K562 (cell line): Measurements from ENCODE around the gene CD2. TPM values are rescaled to one million over a fixed set of nuclear protein-coding genes. Genes with fewer than 3 reads are reported as not detected.

Experiments used
- ATAC-seq: fragments of 200-7000 bp; cut with Tn5 transposase; 3 replicates; pipeline ENCODE4 v1.9.1; 2020; ENCODE audit warnings: moderate library complexity
- BruUV-seq: library from RNA; stranded (reverse); fragments of 400-500 nt; replicated peaks from 2 replicates; lab custom pipeline; 2021; lab: Mats Ljungman, UMichigan
- CTCF ChIA-PET: fragments of 300-600 bp; formaldehyde crosslinking; extraction: SDS; loops from one replicate; lab custom pipeline; 2021; ENCODE audit warnings: low intra/inter-chr PET ratio; lab: Yijun Ruan, JAX
- POLR2A ChIA-PET: fragments of 300-600, 350-650 bp; sonication (Branson Sonifier 250); formaldehyde crosslinking; extraction: SDS; loops from one replicate; lab custom pipeline; 2021; ENCODE audit warnings: antibody characterized with exemption, inconsistent platforms; lab: Yijun Ruan, JAX
- DNase-seq, 4 experiments: peaks; one replicate each; pipeline versions ENCODE4 v3.0.0 to v3.0.0-alpha.2; 2011 to 2018; ENCODE audit warnings: low spot score in 3 of 4, mixed read lengths in 3 of 4; ENCODE audit errors: extremely low read depth in 1 of 4
- FAIRE-seq: peaks from 2 replicates; lab custom pipeline; 2011; peaks lifted over from hg19 to GRCh38; lab: Jason Lieb, UNC
- H2AFZ ChIP-seq: 2 replicates; pipeline ENCODE4 v1.6.0; 2011; ENCODE audit warnings: low read depth, low read length, control low read depth, inconsistent platforms
- H3K27ac ChIP-seq: fragments of 200-600 bp; 3 replicates; pipeline ENCODE4 v1.8.0; 2011; ENCODE audit warnings: low read depth, mild to moderate bottlenecking, control low read depth, inconsistent platforms, low read length, moderate library complexity, mixed read lengths; ENCODE audit errors: extremely low read depth
- H3K27me3 ChIP-seq, 2 experiments: fragments of 300-600 bp in 1 of 2; 2 replicates in 1 of 2; 3 replicates in 1 of 2; pipeline versions ENCODE4 v1.6.0 to v1.8.0; 2011; ENCODE audit warnings: inconsistent platforms in 2 of 2, low read length in 2 of 2, mild to moderate bottlenecking in 1 of 2, mixed read lengths in 1 of 2, moderate library complexity in 1 of 2; ENCODE audit not compliant: control insufficient read depth in 2 of 2, insufficient read depth in 2 of 2
- H3K36me3 ChIP-seq: fragments of 300-600 bp; 3 replicates; pipeline ENCODE4 v1.8.0; 2011; ENCODE audit warnings: mild to moderate bottlenecking, low read length, inconsistent platforms; ENCODE audit not compliant: control insufficient read depth, insufficient read depth
- H3K4me1 ChIP-seq, 2 experiments: fragments of 200-600 bp in 1 of 2; replicated peaks in 1 of 2; 2 replicates in 1 of 2; 3 replicates in 1 of 2; pipeline versions ENCODE4 v1.5.1 to v1.8.0; 2011; ENCODE audit warnings: inconsistent platforms in 2 of 2, low read length in 2 of 2, mild to moderate bottlenecking in 1 of 2, mixed read lengths in 1 of 2, moderate library complexity in 1 of 2; ENCODE audit not compliant: control insufficient read depth in 2 of 2, insufficient read depth in 2 of 2
- H3K4me2 ChIP-seq: 2 replicates; pipeline ENCODE4 v1.6.1; 2011; ENCODE audit warnings: low read length, control low read depth, inconsistent platforms, mixed read lengths; ENCODE audit not compliant: insufficient read depth
- H3K4me3 ChIP-seq: fragments of 200-600 bp; sonication (generic), shearing (Covaris generic); 2 replicates; pipeline ENCODE4 v1.5.1; 2016; ENCODE audit warnings: control low read depth, inconsistent platforms
- H3K79me2 ChIP-seq: fragments of 200-600 bp; 3 replicates; pipeline ENCODE4 v1.8.0; 2011; ENCODE audit warnings: low read length, inconsistent platforms; ENCODE audit not compliant: control insufficient read depth, insufficient read depth
- H3K9ac ChIP-seq, 2 experiments: 2 replicates each; pipeline versions ENCODE4 v1.6.0 to v1.6.1; 2011; ENCODE audit warnings: low read depth in 2 of 2, low read length in 2 of 2, control low read depth in 1 of 2, inconsistent platforms in 1 of 2, mild to moderate bottlenecking in 1 of 2, mixed read lengths in 1 of 2; ENCODE audit not compliant: insufficient read depth in 1 of 2
- H3K9me1 ChIP-seq: one replicate; pipeline ENCODE4 v1.6.0; 2011; ENCODE audit warnings: inconsistent platforms, mild to moderate bottlenecking, low read length, moderate library complexity; ENCODE audit not compliant: control insufficient read depth, insufficient read depth
- H3K9me3 ChIP-seq: replicated peaks from 2 replicates; pipeline ENCODE4 v1.5.1; 2011; ENCODE audit warnings: low read depth, low read length, inconsistent platforms; ENCODE audit not compliant: control insufficient read depth, insufficient read depth
- H4K20me1 ChIP-seq: replicated peaks from 2 replicates; pipeline ENCODE4 v1.6.1; 2011; ENCODE audit warnings: low read length, inconsistent platforms, mixed read lengths; ENCODE audit not compliant: control insufficient read depth, insufficient read depth
- ARID1B ChIP-seq: fragments of 450-650 bp; IDR thresholded peaks from 2 replicates; pipeline ENCODE4 v1.6.1; 2016; ENCODE audit warnings: antibody characterized with exemption, mild to moderate bottlenecking, inconsistent platforms
- CBFA2T3 ChIP-seq: fragments of 450-650 bp; IDR thresholded peaks from 2 replicates; pipeline ENCODE4 v1.6.1; 2017
- CBX1 ChIP-seq: sonication (generic); IDR thresholded peaks from 2 replicates; pipeline ENCODE4 v1.6.1; 2016; ENCODE audit warnings: antibody characterized with exemption, low read depth, mild to moderate bottlenecking
- CEBPG ChIP-seq, 3 experiments: fragments of 200-800 bp in 1 of 3; sonication (Bioruptor generic) in 1 of 3; sonication (generic) in 1 of 3; formaldehyde crosslinking in 1 of 3; IDR thresholded peaks in 2 of 3; conservative IDR thresholded peaks in 1 of 3; 2 replicates each; pipeline versions ENCODE4 v1.6.1 to v1.8.0; 2016 to 2022; ENCODE audit warnings: missing compliant biosample characterization in 2 of 3, missing genetic modification characterization in 2 of 3, mild to moderate bottlenecking in 1 of 3, missing genetic modification reagents in 1 of 3
- CTBP1 ChIP-seq: fragments of 450-650 bp; IDR thresholded peaks from 2 replicates; pipeline ENCODE4 v1.6.1; 2016; ENCODE audit warnings: borderline replicate concordance
- DPF2 ChIP-seq: fragments of 450-650 bp; IDR thresholded peaks from 2 replicates; pipeline ENCODE4 v1.6.1; 2016
- ILF3 ChIP-seq: fragments of 450-650 bp; IDR thresholded peaks from 2 replicates; pipeline ENCODE4 v1.6.1; 2018; ENCODE audit warnings: antibody characterized with exemption, mild to moderate bottlenecking, moderate library complexity, borderline replicate concordance
- MEIS2 ChIP-seq: fragments of 450-650 bp; IDR thresholded peaks from 2 replicates; pipeline ENCODE4 v1.6.1; 2014; ENCODE audit warnings: mild to moderate bottlenecking; ENCODE audit not compliant: partially characterized antibody
- SAFB2 ChIP-seq: fragments of 200-400 bp; formaldehyde crosslinking; IDR thresholded peaks from 2 replicates; pipeline ENCODE4 v1.6.1; 2018; ENCODE audit warnings: borderline replicate concordance, low read length, low read depth, moderate library complexity; ENCODE audit not compliant: severe bottlenecking
- STAG1 ChIP-seq: sonication (generic); formaldehyde crosslinking; IDR thresholded peaks from 2 replicates; pipeline ENCODE4 v1.5.0; 2020; ENCODE audit warnings: missing genetic modification reagents, borderline replicate concordance
- TCF3 ChIP-seq: sonication (generic); formaldehyde crosslinking; IDR thresholded peaks from 2 replicates; pipeline ENCODE4 v1.4.0; 2020; ENCODE audit warnings: mild to moderate bottlenecking, missing genetic modification reagents
- TRIM24 ChIP-seq, 2 experiments: fragments of 450-650 bp; IDR thresholded peaks; 2 replicates each; pipeline ENCODE4 v1.6.1; 2016
- ZEB2 ChIP-seq: fragments of 450-650 bp; IDR thresholded peaks from 2 replicates; pipeline ENCODE4 v1.6.1; 2016
- in situ Hi-C: fragments of 300-500 bp; cut with MboI; formaldehyde crosslinking; loops from 4 replicates; pipeline ENCODE4 v1.15.0; 2018; ENCODE audit warnings: inconsistent platforms, mixed read lengths
- intact Hi-C: fragments of 100-400 bp; cut with micrococcal nuclease; formaldehyde crosslinking; loops from 2 replicates; pipeline ENCODE4 v1.14.2; 2022
- polyA plus RNA-seq, 8 experiments: library from polyadenylated mRNA; depleted of rRNA in 4 of 8; stranded (reverse) in 5 of 8; unstranded in 3 of 8; fragments of >200 nt; fragmentation: Nextera tagmentation in 2 of 8; fragmentation: Illumina TruSeq in 1 of 8; extraction: Ambion mirVana in 2 of 8; extraction: Trizol in 1 of 8; gene quantifications; 2 replicates each; pipeline versions ENCODE4 v1.2.1 to v1.2.3, GENCODE V29; 2011 to 2014; ENCODE audit warnings: inconsistent platforms in 1 of 8, missing spikeins in 1 of 8
- total RNA-seq, 7 experiments: library from RNA; depleted of rRNA in 6 of 7; stranded (reverse); fragments of >200 nt in 6 of 7; fragmentation: Illumina TruSeq in 2 of 7; extraction: Trizol in 2 of 7; gene quantifications; 2 replicates each; pipeline versions ENCODE4 v1.2.1 to v1.2.3, GENCODE V29; 2011 to 2021; ENCODE audit warnings: low replicate concordance in 1 of 7

Gene CD2
- total and polyA plus RNA-seq, 9 of the 15 experiments (the other 6 are each of a cell fraction or from before 2014, with no cell fraction given) = 0.07 to 0.16 TPM; not detected in 7

GRCh38 chr1:116791727-116792126 lies 37.5 kb downstream of the CD2 start:
- no peak overlapping the region for H2AFZ ChIP-seq
- no peak overlapping the region for H3K4me2 ChIP-seq
- intact Hi-C loops (no loop called here), in situ Hi-C loops (no loop called here)
- no peak overlapping the region for H3K27ac ChIP-seq
- no peaks in the 10 kb centered on the region for H3K9me3 ChIP-seq
- no peaks in the 10 kb centered on the region for H3K27me3 ChIP-seq
- peak; percentile 38 for TF ChIP-seq CBFA2T3
- TF ChIP-seq DPF2 = peak; percentile 19; the same call in 1 of the 2 replicates
- TF ChIP-seq TRIM24 (IDR thresholded peaks at IDR 0.05) = peak; percentile 39 to 46; a peak in 2 of 4 replicates
- TF ChIP-seq ZEB2 = peak; percentile 87
- TF ChIP-seq MEIS2 = peak; percentile 27
- 0 out of 2 replicates have a peak, but pooled peaks have one; percentile 9 for TF ChIP-seq ARID1B
- peak; percentile 25; the same call in 1 of the 2 replicates for TF ChIP-seq CTBP1
- TF ChIP-seq CEBPG (CRISPR knock-in tag; IDR thresholded peaks at IDR 0.05) = peak; percentile 67
- TF ChIP-seq CEBPG (tag; conservative IDR thresholded peaks at IDR 0.05 in 1 of 2, IDR thresholded peaks at IDR 0.05 in 1 of 2) = peak in 1 of 2 experiments; percentile 72; a peak in 2 of 4 replicates
- TF ChIP-seq ILF3 = no peak
- peak; percentile 51 for TF ChIP-seq TCF3
- TF ChIP-seq STAG1 (CRISPR knock-in tag) = no peak
- TF ChIP-seq SAFB2 = no peak
- TF ChIP-seq CBX1 = no peak
- H3K9me1 ChIP-seq = no peaks in the 10 kb centered on the region
- POLR2A ChIA-PET = interaction anchor here (0.6 to 0.9 kb wide), 4 partner anchors 9 to 1334 kb away, joined by 3 read pairs; no protein-coding TSS in a partner anchor
- no peaks in the 10 kb centered on the region; the same call in 2 of the 3 replicates for H3K36me3 ChIP-seq
- no peaks in the 10 kb centered on the region; a peak in 1 of 5 replicates for H3K4me1 ChIP-seq
- no peak overlapping the region for H3K9ac ChIP-seq
- ATAC-seq (peak; percentile 69), FAIRE-seq (no peak), DNase-seq (no peak)
- no peaks in the 10 kb centered on the region for H3K79me2 ChIP-seq
- no TSS peak for BruUV-seq
- H4K20me1 ChIP-seq = no peaks in the 10 kb centered on the region
- H3K4me3 ChIP-seq = no peak overlapping the region
- CTCF ChIA-PET = no interaction called here
